ENCODE results near the gene CNTN4.

CNTN4 gene

DNA sequence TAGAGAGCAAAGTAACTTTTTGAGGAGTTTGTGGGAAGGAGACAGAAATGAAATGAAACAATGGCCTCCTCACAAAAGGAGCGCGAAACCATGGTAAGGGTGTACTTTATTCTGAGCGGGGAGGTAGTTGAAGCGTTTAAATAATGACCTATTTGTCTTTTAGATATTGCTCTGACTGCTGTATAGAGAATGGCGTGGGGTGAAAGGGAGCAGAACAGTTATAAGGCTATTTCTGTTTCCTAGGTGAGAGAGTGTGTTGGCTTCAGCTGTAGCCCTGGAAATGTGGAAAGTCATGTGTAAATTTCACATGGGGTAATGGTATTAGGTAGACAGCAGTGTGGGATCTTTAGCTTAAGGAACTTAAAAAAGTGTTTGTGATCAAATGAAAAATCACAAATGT, 54.9 kb downstream of the CNTN4 start:
- ChIA-PET CTCF (no interaction called here), POLR2A (no interaction called here)
- TF ChIP-seq CTBP1 (IDR thresholded peaks at IDR 0.05; ENCODE audit: borderline replicate concordance) (no peak), NFRKB (IDR thresholded peaks at IDR 0.05) (no peak), FOXA1 (IDR thresholded peaks at IDR 0.05) (no peak), FOXK2 (IDR thresholded peaks at IDR 0.05) (no peak), L3MBTL2 (conservative IDR thresholded peaks at IDR 0.05) (no peak), SUZ12 (IDR thresholded peaks at IDR 0.05) (no peak), FOXM1 (IDR thresholded peaks at IDR 0.05; ENCODE audit: borderline replicate concordance) (no peak), TARDBP (IDR thresholded peaks at IDR 0.05) (no peak), LEF1 (IDR thresholded peaks at IDR 0.05; ENCODE audit: borderline replicate concordance) (no peak), SP1 (IDR thresholded peaks at IDR 0.05) (no peak), HDGF (IDR thresholded peaks at IDR 0.05; ENCODE audit: borderline replicate concordance) (no peak), ARNT (IDR thresholded peaks at IDR 0.05) (no peak), ELF4 (IDR thresholded peaks at IDR 0.05) (no peak), ZNF384 (IDR thresholded peaks at IDR 0.05) (no peak)
- TF ChIP-seq, protein P1, sequence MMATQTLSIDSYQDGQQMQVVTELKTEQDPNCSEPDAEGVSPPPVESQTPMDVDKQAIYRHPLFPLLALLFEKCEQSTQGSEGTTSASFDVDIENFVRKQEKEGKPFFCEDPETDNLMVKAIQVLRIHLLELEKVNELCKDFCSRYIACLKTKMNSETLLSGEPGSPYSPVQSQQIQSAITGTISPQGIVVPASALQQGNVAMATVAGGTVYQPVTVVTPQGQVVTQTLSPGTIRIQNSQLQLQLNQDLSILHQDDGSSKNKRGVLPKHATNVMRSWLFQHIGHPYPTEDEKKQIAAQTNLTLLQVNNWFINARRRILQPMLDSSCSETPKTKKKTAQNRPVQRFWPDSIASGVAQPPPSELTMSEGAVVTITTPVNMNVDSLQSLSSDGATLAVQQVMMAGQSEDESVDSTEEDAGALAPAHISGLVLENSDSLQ (IDR thresholded peaks at IDR 0.05): no peak
- no peak for DNase-seq (ENCODE audit: extremely low spot score)

GRCh38 chr3:2154621-2155020, 56.0 kb downstream of the CNTN4 start:
- ChIA-PET CTCF (no interaction called here), POLR2A (no interaction called here)
- TF ChIP-seq ELF4 (IDR thresholded peaks at IDR 0.05) (no peak), TARDBP (IDR thresholded peaks at IDR 0.05) (no peak)
- DNase-seq (ENCODE audit: extremely low spot score): no peak

DNA sequence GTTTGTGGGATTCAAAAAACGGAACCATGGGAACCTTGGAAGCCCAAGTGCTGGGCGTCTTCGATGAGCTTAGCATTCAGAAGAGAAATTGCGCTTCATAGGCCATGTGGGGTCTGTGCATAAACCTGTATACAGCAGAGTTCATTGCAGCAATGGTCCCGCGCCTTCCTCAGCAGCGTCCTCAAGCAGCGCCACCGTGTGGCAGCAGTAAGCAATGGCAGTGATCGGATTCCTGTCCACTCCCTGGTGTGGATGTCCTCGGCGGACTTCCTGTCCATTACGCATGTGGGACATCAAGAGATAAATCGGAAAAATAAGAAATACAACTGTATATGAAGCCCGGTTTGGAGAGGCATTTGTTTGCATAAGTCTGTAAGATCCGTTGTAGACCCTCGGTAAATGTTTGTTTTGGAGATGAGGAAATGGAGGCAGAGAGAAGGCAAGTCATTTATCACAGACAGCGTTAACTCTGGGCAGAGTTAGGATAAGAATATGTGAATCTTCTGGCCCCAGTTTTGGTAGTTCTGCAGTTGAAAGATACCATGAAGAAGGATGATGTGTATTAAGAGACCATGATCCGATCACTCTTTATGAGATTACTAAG, 57.7 kb downstream of the CNTN4 start:
- TF ChIP-seq CTBP1 (IDR thresholded peaks at IDR 0.05; ENCODE audit: borderline replicate concordance) (no peak), ZNF384 (IDR thresholded peaks at IDR 0.05) (no peak), FOXA1 (IDR thresholded peaks at IDR 0.05) (no peak), SP1 (IDR thresholded peaks at IDR 0.05) (no peak), NFRKB (IDR thresholded peaks at IDR 0.05) (no peak), FOXK2 (IDR thresholded peaks at IDR 0.05) (no peak), LEF1 (IDR thresholded peaks at IDR 0.05; ENCODE audit: borderline replicate concordance) (no peak), FOXM1 (IDR thresholded peaks at IDR 0.05; ENCODE audit: borderline replicate concordance) (no peak), TARDBP (IDR thresholded peaks at IDR 0.05) (no peak), BHLHE40 (IDR thresholded peaks at IDR 0.05; ENCODE audit: borderline replicate concordance) (no peak), L3MBTL2 (conservative IDR thresholded peaks at IDR 0.05) (no peak)
- TF ChIP-seq, protein P1 (IDR thresholded peaks at IDR 0.05): no peak
- peak; percentile 65 for DNase-seq (ENCODE audit: extremely low spot score)
- POLR2A ChIA-PET: no interaction called here
- CTCF ChIA-PET: interaction anchor here (0.6 kb wide), 1 partner anchor 1255 kb away, joined by 3 read pairs; no protein-coding TSS in a partner anchor

GRCh38 chr3:2158828-2159227, 60.2 kb downstream of the CNTN4 start:
- ChIA-PET CTCF (no interaction called here), POLR2A (no interaction called here)
- no peak for TF ChIP-seq ELF4 (IDR thresholded peaks at IDR 0.05)
- TF ChIP-seq ARNT (IDR thresholded peaks at IDR 0.05): no peak
- TF ChIP-seq SP1 (IDR thresholded peaks at IDR 0.05): no peak
- TF ChIP-seq CTBP1 (IDR thresholded peaks at IDR 0.05; ENCODE audit: borderline replicate concordance): no peak
- TF ChIP-seq ZNF384 (IDR thresholded peaks at IDR 0.05): no peak
- TF ChIP-seq, protein P1 (IDR thresholded peaks at IDR 0.05): no peak
- no peak for TF ChIP-seq BHLHE40 (IDR thresholded peaks at IDR 0.05; ENCODE audit: borderline replicate concordance)
- no peak for TF ChIP-seq LEF1 (IDR thresholded peaks at IDR 0.05; ENCODE audit: borderline replicate concordance)
- TF ChIP-seq L3MBTL2 (conservative IDR thresholded peaks at IDR 0.05): no peak
- no peak for TF ChIP-seq HDGF (IDR thresholded peaks at IDR 0.05; ENCODE audit: borderline replicate concordance)
- TF ChIP-seq FOXM1 (IDR thresholded peaks at IDR 0.05; ENCODE audit: borderline replicate concordance): no peak
- no peak for TF ChIP-seq TARDBP (IDR thresholded peaks at IDR 0.05)
- TF ChIP-seq NFRKB (IDR thresholded peaks at IDR 0.05): no peak
- no peak for TF ChIP-seq FOXK2 (IDR thresholded peaks at IDR 0.05)
- no peak for TF ChIP-seq SUZ12 (IDR thresholded peaks at IDR 0.05)
- TF ChIP-seq FOXA1 (IDR thresholded peaks at IDR 0.05): no peak

DNA sequence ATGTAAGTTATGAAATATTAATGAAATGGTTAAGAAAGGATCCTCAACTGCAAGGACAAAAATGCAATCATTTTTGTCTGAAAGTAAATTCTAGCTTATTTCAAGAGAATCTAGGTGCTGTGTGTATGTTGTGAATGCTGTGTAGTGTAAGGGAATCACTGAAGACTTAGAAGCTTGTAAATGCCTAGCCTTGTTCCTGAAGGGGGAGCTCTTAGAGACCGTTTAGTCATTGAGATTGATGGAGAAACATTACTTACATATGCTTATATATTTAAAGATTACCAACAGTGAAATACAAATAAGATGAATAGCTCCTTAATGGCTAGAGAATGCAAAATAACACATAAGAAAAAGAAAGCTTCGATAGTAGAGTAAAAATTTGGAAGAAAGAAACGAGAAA, 67.9 kb downstream of the CNTN4 start:
- no peak for DNase-seq (ENCODE audit: extremely low spot score)
- CTCF ChIA-PET: no interaction called here
- TF ChIP-seq HDGF (IDR thresholded peaks at IDR 0.05; ENCODE audit: borderline replicate concordance) (no peak), TARDBP (IDR thresholded peaks at IDR 0.05) (no peak), L3MBTL2 (conservative IDR thresholded peaks at IDR 0.05) (no peak)
- POLR2A ChIA-PET: no interaction called here

More at GRCh38 chr3:2158828-2159227, 60.2 kb downstream of the CNTN4 start:
- no peak for DNase-seq (ENCODE audit: extremely low spot score)

DNA sequence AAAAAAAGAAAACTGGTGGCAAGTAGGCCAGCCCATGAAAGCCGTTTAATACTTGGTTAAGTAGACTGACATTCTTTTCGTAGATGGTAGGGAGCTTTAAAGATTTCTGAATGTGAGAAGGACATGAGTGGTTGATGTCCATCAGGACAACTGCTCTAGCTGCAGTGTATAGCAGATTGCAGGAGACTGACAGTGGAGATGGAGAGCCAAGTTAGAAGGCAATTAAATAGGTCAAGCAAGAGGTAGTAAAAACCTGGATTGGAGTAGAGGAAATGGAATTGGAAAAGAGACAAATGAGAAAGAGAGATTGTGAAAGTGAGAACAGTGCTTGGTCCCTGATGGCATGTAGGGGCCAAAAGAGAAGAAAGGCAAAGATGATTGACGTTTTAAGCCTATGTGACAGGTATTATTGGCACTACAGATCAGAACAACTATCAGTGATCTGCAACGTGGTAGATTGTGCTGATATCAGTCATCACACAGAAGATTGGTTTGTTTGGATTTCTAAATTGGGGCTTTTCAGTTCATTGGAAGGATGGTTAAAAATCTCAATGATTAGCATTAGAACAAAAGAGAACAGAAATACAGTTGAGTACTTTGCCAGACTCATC, 74.0 kb downstream of the CNTN4 start:
- TF ChIP-seq NFRKB (IDR thresholded peaks at IDR 0.05) (no peak), CTBP1 (IDR thresholded peaks at IDR 0.05; ENCODE audit: borderline replicate concordance) (no peak), BHLHE40 (IDR thresholded peaks at IDR 0.05; ENCODE audit: borderline replicate concordance) (no peak), FOXM1 (IDR thresholded peaks at IDR 0.05; ENCODE audit: borderline replicate concordance) (no peak), FOXK2 (IDR thresholded peaks at IDR 0.05) (no peak), SP1 (IDR thresholded peaks at IDR 0.05) (no peak), ARNT (IDR thresholded peaks at IDR 0.05) (no peak), HDGF (IDR thresholded peaks at IDR 0.05; ENCODE audit: borderline replicate concordance) (no peak), LEF1 (IDR thresholded peaks at IDR 0.05; ENCODE audit: borderline replicate concordance) (no peak), ELF4 (IDR thresholded peaks at IDR 0.05) (no peak), SUZ12 (IDR thresholded peaks at IDR 0.05) (no peak), TARDBP (IDR thresholded peaks at IDR 0.05) (no peak), ZNF384 (IDR thresholded peaks at IDR 0.05) (no peak), L3MBTL2 (conservative IDR thresholded peaks at IDR 0.05) (no peak), FOXA1 (IDR thresholded peaks at IDR 0.05) (no peak)
- TF ChIP-seq, protein P1 (IDR thresholded peaks at IDR 0.05): no peak
- DNase-seq (ENCODE audit: extremely low spot score): no peak
- CTCF ChIA-PET: no interaction called here
- POLR2A ChIA-PET: no interaction called here

Data from HEK293T (cell line).